Embryonic facial prominence (tissue), 1 donor: ENCODE data around the gene IGLL1.
"Not testable (repeated sequence)": the region's sequence is repeated elsewhere in the genome, so short reads cannot be mapped to it uniquely, and the experiment has no call there.

Experiments
- DNase-seq: peaks from one replicate; pipeline ENCODE4 v3.0.0-alpha.2; 2016; ENCODE audit errors: extremely low spot score

The IGLL1 gene

DNA sequence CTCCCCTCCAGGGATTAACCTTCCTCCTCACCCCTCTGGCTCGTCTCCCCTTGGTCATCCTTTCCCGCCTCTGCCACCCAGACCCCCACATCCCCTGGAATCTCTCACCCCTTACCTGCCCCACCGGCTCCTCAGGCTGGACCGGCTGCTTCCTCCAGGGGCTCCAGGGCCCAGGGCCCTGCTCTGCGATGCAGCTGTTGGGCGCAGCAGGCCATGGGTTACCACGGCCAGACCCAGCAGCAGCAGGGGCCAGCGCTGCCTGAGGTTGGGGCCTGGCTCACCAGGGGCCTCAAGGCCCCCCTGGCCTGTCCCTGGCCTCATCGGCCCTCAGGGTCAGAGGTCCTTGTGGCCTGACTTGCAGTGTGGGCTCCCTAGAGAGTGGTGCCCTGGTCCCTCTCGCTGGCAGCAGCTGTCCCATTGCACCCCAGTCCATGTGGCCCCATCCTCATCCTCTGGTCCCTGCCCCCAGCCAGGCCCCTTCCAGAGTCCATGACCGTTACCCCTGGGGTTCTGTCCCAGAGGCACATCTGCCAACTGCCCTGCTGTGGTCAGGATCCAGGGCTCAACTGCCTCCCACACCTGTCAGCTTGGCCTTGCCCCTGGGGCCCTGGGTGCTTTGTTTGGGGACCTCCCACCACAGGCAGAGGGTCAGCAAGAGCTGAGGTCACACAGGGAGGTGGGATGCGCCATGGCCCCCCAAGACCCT lies at the start of gene IGLL1:
Gene IGLL1, minus strand, starts transcription at position 421 of the 706 bp plus-strand sequence. Its CDS starts 100 bp downstream, at position 321.
- no peak for DNase-seq

DNA sequence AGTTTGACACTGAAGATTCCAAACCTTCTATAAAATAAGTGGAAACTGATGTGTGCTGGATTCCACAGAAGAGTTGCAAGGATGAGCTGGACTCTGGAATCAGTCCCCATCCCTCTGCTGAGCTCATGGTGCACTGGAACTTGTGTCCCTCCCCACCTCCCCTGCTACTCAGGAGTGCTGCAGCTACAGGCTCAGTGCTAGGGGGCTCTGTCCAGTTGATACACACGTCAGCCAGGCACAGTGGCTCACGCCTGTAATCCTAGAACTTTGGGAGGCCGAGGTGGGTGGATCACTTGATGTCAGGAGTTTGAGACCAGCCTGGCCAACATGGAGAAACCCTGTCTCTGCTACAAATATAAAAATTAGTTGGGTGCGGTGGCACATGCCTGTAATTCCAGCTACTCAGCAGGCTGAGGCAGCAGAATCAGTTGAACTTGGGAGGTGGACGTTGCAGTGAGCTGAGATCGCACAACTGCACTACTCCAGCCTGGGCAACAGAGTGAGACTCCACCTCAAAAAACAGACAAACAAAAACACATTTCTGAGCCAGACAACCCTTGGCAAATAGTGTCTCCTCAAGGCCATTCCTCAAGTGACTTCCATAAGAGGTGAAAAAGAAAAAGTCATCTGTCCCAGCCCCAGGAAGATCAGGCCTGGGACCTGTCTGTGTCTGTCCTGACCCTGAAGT lies 48.1 kb upstream of the IGLL1 start:
- DNase-seq = not testable (repeated sequence)

DNA sequence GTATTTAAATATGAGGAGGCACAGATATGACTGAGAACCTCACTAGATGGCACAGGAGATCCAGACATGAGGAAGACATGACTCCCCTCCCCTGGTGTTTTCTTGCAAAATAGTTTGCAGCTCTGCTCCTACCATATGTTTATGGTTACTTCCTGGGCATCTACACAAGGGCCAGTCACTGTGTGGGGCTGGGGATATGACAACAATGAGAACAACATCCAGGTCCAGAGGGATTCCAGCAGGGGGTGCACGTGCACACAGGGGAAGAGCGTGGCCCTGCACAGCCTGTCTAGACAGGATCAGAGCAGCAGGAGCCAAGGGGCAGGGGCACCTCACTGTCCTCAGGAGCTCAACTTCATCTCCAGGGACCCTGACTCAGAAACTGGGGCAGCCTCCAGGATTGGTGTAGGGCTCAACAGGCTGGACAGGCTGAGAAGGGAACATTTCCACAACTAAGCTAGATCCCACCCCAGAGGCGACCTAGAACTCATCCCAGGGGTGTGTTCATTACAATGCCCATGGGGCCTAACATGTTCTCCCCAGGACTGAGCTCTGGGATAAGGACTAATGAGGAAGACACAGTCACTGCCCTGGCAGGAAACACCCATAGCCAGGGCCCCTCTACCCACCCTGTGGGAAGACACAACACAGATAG lies 47.4 kb upstream of the IGLL1 start:
- not testable (repeated sequence) for DNase-seq

DNA sequence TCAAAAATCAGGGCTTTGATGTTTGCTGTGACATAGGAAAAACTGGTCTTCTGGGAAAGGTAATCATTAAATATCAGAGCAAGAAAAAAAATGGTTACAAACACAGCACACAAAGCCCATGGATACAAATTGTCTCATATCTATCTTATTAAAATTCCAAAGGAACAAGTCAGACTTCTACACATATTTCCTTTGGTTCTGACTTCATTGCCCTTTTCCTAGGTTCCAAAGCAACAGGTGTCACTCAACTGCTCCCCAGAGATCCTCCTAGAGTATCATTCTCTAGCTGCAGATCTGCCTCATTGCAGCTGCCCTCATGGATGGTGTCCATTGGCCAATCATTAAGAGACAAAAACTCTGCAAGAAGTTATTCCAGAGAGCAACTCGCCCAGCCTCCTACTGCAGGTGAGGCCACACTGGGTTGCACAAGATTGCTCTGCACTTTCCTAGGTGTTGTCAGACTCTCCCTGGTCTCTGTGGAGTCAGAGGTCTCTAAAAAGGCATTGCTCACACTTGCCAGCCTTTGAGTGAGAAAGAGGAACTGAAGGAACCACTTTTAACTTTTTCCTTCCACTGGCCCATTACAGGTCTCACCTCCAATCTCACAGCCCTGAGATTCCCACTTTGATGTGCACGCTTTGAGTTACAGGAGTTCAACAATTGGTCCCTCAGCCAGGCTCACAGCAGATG lies 46.3 kb upstream of the IGLL1 start:
- DNase-seq = no peak

DNA sequence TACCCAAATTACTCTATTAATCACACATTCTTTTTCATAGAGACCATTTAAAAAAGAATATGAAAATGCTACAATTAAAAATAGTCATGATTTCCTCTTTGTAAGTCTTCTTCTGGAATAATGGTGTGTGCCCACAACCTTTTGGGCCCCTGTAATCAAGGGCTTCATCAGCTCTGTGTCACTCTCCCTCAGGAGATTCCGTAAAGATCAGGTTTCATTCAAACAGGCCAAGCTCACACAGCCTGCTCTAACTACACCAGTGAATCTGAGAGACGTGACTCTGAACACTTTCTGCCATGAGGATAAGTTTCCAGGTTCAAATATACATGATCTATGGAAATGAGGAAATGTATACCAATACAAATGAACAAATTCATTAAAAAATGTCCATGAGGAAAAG lies 42.5 kb upstream of the IGLL1 start:
- DNase-seq = no peak

DNA sequence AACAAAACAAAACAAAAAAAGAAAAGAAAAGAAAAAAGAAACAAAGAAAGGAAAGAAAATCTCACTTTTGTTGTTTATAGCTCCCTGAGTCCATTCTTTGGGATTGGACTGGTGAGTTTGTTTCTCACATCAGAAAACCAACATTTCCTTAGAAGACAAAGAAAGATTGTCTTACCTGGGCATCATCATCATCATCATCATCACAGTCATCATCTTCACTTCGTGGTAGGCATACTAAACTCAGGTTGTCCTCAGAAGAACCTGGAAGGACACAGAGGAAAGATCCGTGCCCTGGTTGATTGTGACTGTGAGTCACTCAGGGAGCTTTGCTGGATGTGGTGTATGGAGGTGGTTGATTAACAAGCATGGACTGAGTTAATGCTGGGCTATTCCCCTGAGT lies 41.8 kb upstream of the IGLL1 start:
- DNase-seq = not testable (repeated sequence)

DNA sequence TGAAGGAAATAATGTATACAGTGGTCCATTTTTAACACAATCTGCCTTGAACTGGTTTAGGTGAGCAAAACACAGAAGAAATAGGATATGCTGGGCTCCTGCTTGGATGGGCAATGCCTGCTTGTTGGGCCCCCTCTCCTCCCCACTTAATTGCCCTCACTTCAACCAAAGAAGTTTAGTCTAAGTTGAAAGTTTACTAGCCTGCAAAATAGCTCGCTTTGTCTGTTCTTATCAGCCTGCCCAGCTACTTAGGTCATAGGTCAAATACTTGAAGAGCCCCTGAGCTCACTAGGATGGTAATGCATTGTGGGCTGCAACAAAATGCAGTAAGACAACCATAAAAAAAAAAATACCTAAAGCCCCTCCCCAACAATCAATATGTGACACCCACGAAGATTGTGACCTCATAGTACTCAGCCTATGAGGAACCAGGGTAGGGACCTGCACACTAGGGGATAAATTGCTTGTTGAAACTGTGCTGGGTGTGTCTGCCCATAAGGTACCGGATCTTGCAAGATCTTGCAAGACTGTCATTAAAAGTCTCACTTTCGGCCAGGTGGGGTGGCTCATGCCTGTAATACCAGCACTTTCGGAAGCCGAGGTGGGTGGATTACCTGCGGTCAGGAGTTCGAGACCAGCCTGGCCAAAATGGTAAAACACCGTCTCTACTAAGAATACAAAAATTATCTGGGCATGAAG lies 41.1 kb upstream of the IGLL1 start:
- no peak for DNase-seq

DNA sequence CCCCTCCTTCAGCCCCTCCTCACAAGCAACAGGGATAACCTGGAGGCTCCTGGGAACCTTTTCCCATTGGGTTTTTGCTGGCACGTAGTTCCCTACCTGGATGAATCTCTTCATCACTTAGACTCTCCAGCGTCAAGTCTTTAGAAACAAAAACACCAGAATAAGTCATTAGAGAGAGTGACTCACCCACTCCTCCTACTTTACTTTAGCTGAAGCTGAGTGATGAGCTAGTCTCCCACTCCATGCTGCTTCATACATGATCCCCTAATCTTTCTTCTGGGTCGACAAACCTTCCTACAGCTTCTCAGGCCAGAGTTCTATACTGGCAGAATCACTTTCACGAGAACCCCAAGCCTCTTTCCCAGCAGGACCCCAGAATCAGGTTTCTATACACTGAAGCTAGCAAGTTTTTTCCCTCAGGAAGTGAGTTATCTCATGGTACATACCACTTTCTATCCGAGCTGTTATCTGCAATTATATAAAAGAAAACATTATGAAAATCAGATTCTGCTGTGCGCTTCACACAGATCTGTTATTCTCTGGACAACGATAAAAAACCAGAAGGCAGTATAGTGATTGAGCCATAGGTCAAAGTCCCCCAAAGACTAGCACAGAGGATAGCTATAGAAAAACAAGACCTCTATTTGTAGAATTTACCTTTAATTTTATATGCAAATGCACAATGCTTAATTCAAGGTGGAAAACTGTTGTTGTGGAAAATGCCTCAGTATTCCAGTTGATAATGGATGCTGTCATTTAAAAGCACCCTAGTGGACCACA lies 33.3 kb upstream of the IGLL1 start:
- DNase-seq = no peak

DNA sequence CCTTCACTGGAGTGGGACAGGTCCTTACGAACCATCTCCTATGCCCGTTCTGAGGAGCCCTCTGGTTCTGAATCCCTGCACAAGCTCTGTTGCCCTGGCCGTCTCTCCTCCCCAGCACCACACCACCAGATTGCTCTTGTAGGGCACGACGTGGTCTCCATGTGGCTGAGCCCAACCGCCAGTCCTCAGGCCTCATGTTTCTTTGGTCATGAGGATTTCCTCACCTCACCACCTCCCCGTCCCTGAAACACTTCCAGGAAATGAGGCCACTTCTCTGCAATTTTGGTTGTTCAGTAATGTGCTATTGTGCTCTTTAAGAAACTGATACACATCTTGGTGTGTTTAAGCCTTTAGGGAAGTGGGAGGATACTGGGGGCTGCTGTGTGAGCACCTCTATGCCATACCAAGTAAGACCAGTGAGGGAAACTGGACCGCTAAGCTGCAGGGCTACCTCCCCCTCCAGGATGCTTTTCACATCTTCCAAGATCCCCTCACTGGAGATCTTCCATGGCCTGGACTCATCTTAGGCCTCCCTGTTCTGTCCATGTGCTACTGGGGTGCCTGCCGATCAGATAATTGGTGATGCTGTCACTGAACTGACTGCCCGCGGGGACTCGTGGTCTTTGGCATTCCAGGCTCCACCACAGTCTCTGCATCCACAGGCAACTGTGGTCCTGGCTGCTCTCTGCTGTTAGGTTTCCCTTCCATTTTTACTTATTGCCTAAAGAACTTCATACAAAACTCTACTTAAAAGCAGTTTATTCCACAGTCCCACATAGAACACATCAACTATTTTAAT lies 30.1 kb upstream of the IGLL1 start:
- no peak for DNase-seq

DNA sequence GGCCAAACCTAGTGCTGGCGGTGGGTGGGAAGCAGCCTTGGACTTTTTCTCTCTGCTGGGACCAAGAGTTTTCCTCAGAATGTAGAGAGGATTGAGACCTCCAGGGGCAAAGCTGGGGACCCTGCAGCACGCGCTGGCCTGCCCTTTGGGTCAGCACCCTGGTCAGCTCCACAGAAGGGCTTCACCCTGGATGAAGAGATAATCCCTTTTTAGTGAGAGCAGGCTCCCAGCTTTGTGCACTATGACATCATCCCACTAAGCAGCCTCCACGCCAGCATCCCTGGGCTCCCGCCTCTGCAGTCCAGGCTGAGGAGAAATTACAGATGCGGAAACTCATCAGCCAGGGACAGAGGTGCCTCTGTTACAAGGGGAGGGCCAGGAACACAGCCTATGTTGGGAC lies 28.5 kb upstream of the IGLL1 start:
- no peak for DNase-seq

DNA sequence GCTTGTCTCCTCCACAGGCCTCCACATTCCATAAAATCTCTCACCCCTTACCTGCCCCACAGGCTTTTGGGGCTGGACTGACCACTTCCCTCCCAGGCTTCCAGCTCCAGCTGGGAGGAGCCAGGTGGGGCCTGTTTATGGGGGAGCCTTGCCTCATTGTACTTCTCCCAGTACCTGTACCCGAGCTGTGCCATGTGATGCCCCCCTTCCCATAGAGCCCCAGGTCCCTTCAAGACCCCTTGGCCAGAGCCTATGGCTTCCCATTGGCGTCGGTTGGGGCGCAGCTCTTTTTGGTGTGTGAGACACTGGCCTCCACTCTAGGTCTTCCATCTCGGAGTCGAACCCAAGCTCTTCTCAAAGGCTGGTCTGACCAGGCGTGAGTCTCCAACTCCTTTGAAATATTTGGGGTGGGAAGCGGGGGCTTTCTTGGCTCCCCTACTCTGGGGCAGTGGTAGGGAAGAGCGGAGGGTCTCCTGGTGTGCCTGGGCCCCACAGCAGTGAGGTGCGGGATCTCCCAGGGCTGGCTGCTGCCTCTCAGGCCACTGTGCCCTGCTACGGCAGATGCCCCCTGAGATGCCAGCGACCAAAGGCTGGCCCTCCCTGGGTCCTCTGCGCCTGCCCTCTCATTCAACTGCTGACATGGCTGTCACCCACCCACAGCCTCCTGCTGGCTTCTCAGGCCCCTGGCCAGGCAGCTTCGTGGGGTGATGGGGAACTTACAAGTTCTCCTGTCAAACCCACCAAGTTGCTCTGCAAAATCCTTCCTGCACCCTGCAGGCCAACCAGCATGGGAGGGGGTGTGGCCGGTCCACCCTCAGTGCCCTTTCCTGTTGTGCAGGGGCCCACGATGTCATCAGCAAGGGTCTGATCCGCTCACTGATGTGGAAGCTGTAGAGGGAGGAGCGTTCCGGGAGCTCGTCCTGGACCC lies 26.4 kb upstream of the IGLL1 start:
- no peak for DNase-seq

DNA sequence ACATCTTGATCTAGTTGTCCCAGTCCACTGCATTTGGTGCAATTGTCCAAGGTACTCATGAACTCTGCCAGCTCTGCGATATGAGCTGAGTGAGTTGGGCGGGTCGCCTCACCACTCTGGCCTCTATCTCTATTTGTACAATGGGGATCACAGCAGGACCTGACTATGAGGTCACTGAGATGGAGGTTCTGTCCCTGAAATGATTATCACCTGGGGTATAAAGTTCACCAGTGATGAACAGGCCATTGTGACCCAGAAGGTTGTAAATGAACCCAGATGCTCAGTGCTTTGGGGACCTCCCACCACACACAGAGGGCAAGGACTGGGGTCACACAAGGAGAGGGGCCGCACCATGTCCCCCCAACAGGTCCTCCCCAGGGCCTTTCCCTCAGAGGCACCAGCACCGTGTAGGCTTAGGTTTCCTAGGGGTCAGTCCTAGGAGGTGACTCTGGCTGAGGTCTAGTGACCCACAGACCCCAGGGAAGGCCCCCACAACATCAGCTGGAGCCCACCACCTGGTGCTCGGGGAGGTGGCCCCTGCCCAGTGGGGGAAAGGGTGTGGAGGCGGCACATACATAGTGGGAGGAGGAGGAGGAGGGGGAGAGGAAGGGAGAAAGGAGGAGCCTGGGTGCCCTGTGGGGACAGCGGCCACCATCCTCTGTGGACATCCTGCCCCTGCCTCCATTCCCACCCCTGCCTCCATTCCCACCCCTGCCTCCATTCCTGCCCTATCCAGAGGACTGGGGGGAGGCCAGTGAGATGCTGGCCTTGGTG lies 25.0 kb upstream of the IGLL1 start:
- no peak for DNase-seq

DNA sequence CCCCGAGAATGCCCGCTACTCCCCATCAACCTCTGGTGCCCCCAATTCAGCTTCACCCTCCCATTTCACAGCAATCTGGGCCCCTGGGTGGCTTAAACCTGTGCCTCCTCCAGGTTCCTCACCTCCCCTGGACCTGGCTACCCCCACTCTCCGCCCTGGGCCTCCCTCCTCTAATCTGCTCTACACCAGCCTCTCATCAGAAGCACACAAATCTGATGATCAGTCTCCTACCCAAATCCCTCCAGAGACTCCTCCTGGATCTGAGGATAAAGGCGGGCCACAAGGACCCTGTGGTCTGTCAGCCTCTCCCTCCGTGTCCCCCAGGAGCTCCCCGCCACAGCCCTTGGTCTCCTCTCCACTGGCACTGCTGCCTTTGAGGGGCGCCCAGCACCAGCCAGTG lies 23.2 kb upstream of the IGLL1 start:
- DNase-seq = no peak

DNA sequence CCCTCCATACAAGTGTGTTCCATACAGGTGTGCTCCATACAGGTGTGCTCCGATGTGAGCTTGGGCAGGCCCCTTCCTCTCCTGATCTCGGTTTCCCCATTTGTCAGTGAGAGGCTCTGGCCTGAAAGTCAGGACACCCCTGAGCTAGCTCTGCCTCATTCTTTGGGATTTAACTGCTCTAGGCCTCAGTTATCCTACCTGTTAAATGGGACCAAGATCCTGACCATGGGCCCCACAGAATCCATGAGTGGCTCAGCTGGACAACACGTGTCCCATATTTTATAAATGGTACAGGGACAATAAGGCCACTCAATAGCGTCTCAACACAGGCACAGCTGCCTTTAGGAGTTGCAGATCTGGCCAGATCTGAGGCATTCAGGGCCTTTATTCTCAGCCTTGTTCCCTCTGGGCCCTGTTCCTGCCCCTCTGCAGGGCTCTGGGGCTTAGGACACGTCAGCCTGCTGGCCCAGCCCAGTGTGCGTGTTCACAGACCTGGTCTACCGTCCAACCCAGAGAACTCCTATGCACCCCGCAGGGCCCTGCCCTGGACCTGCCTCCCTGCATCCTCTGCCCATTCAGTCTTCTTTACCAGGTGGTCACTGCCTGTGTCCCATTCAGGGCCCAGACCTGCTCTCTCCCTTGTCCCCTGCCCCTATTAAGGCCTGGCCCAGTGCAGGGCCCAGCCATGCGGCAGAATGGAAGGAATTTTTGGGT lies 18.9 kb upstream of the IGLL1 start:
- no peak for DNase-seq

DNA sequence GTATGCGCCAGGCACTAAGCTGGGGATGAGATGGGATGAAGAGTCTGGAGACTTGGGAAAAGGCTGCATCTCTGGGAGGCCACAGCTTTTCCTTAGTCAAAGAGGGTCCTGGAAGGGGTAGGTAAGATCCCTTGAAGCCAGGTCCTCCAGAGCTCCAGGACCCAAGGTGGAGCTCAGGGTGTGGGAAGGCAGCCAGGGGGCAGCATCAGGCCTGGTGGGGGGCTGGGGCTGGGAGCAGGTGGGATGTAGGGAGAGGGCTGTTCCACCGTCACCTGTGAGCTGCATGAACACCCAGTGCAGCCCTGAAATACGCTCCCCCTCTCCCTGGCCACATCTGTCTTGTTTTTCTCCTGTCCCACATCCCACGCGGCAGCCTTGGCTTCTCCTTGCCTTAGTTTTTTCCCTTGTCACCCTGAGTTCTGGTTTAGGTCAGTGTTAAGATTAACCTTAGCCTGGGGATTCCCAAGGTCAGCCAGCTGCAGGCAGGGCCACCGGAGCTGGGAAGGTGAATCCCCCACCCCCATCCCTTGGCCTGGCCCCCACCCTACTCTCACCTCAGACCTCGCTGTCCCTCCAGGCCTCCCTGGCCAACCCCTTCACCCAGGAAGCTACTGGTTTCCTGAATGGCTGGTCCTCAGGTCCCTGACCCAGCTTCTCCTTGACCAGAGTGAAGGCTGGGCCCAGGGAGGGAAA lies 17.6 kb upstream of the IGLL1 start:
- DNase-seq = not testable (repeated sequence)

DNA sequence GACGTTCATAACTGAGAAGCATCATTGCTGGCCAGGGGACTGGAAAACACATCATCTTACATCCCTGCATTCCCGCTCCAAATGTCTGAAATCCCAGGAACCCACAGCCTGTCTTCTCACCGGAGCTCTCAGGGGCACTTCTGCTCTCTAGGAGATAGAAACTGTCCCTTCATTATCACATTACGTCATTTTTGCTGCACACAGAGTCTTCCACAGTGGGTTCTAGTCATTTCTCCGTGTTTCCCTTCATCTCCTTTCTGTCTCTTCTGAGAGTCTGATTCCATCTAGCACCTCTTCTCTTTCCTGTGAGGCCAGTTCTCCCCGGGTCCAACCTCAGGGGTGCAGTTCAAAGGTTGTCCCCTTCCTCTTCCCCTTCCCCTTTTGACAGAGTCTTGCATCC lies 15.8 kb upstream of the IGLL1 start:
- not testable (repeated sequence) for DNase-seq

DNA sequence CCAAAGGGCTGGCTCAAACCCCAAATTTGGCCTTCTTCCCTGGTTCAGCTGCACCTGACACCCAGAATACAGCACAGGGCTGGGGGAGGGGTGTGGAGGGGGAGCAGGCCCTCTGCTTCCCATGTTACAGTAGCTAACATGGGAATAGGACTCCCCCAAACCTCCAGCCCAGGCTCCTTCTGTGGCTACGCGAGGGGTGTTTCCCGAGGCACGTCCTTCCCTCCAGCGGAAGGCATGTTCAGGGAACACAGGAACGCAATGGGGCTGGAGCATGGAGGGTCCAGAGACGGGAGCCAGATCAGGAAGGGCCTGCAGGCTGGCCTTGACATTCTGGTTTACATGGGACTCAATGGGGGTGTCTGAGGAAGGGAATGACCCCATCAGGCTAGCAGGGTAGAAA lies 11.8 kb upstream of the IGLL1 start:
- no peak for DNase-seq
